ENCODE data around the gene HMCES. TPM values are rescaled to one million over a fixed set of nuclear protein-coding genes. Genes with fewer than 3 reads are reported as not detected.

Gene HMCES, protein sequence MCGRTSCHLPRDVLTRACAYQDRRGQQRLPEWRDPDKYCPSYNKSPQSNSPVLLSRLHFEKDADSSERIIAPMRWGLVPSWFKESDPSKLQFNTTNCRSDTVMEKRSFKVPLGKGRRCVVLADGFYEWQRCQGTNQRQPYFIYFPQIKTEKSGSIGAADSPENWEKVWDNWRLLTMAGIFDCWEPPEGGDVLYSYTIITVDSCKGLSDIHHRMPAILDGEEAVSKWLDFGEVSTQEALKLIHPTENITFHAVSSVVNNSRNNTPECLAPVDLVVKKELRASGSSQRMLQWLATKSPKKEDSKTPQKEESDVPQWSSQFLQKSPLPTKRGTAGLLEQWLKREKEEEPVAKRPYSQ
- 58.8 TPM for polyA plus RNA-seq (2012; ENCODE audit: insufficient read depth, insufficient read length, low read depth)

DNA sequence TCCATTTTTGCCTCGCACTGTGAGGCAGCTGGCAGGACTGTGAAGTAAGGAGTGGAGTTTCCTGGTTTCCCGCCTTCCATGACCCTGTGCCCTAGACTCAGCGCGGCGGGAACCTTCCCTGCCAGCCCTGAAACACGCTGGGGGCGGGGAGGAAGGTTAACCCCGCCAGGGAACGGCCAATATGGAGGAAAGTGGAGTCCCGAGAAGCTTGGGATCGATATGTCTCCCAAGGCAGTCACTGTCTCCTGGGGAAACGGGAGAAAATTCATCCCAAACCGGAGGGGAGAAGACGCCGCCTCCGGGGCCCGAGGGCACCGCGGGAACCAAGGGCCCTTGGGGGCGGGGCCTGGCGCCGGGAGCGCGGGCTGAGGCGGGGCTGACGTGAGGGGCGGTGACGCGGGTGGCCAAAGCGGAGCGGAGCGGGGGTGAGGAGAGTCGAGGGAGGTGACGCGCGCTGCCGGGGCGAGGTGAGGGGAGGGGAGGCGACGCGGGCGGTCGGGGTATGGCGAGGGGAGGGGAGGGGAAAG lies at the start of gene HMCES:
TSS of gene HMCES (plus strand) at position 432 of the 527 bp plus-strand sequence. CDS start 863 bp downstream, outside the sequence.
- no peaks in the 10 kb centered on the region for H3K9me3 ChIP-seq
- peak; percentile 96 for DNase-seq
- H3K36me3 ChIP-seq, result peaks cover 36% of the 10 kb centered on the region
- TF ChIP-seq, protein P1, sequence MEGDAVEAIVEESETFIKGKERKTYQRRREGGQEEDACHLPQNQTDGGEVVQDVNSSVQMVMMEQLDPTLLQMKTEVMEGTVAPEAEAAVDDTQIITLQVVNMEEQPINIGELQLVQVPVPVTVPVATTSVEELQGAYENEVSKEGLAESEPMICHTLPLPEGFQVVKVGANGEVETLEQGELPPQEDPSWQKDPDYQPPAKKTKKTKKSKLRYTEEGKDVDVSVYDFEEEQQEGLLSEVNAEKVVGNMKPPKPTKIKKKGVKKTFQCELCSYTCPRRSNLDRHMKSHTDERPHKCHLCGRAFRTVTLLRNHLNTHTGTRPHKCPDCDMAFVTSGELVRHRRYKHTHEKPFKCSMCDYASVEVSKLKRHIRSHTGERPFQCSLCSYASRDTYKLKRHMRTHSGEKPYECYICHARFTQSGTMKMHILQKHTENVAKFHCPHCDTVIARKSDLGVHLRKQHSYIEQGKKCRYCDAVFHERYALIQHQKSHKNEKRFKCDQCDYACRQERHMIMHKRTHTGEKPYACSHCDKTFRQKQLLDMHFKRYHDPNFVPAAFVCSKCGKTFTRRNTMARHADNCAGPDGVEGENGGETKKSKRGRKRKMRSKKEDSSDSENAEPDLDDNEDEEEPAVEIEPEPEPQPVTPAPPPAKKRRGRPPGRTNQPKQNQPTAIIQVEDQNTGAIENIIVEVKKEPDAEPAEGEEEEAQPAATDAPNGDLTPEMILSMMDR (IDR thresholded peaks at IDR 0.05; ENCODE audit: low read depth, low read length), result no peak
- no peaks in the 10 kb centered on the region for H3K27me3 ChIP-seq
- peak within 1 kb of the TSS; percentile 94 for H3K4me3 ChIP-seq (ENCODE audit: low read depth, low read length)
- peaks cover 8% of the 10 kb centered on the region for H3K4me1 ChIP-seq

DNA sequence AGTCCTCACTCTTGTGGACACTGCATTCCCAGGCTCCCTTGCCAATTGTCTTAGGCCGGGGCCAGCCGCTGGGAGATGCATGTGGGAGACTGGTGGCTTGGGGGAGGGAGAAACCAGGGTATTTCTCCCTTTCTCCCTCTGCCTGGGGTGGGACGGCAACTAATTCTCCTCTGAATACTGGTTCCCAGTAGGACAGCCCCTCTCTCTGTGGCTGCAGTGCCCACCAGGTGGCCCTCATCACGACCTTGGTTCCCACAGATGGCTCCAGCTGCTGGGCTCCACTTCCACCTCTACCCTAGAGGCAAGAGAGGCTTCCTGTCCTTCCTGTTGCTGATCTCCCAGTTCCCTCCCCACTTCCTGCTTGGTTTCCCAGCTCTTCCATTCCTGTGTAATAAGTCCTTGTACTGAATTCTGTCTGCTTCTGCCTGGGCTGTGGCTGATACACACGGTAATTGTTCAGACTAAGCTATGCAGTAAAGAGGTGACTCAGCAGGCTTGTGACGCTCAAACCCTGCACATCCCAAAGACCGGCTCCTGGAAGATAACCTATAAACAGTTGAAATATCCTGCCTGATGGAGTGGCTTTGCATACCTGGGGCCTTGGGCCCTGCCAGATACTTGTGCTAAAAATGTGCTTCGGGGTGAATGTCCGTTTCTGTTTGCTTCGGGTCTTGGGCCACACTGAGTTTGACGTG lies 49.6 kb upstream of the HMCES start:
- H3K36me3 ChIP-seq, result no peaks in the 10 kb centered on the region
- peaks cover 2% of the 10 kb centered on the region; the same call in 1 of the 2 replicates for H3K4me1 ChIP-seq
- no peaks in the 10 kb centered on the region for H3K9me3 ChIP-seq
- H3K4me3 ChIP-seq (ENCODE audit: low read depth, low read length), result no peak overlapping the region
- DNase-seq, result peak; percentile 31
- TF ChIP-seq, protein P1 (IDR thresholded peaks at IDR 0.05; ENCODE audit: low read depth, low read length), result peak; percentile 16; the same call in 1 of the 2 replicates
- H3K27me3 ChIP-seq, result no peaks in the 10 kb centered on the region

DNA sequence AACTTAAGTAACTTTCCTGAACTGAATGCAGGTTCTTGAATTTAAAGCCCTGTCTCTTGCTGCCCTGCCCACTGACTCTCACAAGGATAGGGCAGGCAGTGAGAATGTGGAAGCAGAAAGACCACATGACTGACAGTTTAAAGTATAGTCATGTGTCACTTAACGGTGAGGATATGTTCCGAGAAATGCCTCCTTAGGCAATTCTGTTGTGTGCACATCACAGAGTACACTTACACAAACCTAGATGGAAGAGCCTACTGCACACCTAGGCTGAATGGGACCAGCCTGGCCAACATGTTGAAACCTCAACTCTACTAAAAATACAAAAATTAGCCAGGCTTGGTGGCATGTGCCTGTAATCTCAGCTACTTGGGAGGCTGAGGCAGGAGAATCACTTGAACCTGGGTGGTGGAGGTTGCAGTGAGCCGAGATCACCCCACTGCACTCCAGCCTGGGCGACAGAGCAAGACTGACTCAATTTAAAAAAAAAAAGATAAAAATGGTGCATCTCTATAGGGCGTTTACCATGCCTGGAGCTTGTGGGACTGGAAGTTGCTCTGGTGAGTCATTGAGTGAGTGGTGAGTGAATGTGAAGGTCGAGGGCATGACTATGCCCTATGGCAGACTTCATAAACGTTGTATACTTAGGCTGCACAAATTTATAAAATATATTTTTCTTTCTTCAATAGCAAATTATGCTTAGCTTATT lies 48.2 kb upstream of the HMCES start:
- Histone ChIP-seq H3K9me3 (no peaks in the 10 kb centered on the region), H3K27me3 (no peaks in the 10 kb centered on the region), H3K4me1 (peaks cover 2% of the 10 kb centered on the region; the same call in 1 of the 2 replicates), H3K36me3 (no peaks in the 10 kb centered on the region), H3K4me3 (ENCODE audit: low read depth, low read length) (no peak overlapping the region)
- peak; percentile 24 for DNase-seq
- TF ChIP-seq, protein P1 (IDR thresholded peaks at IDR 0.05; ENCODE audit: low read depth, low read length), result no peak

DNA sequence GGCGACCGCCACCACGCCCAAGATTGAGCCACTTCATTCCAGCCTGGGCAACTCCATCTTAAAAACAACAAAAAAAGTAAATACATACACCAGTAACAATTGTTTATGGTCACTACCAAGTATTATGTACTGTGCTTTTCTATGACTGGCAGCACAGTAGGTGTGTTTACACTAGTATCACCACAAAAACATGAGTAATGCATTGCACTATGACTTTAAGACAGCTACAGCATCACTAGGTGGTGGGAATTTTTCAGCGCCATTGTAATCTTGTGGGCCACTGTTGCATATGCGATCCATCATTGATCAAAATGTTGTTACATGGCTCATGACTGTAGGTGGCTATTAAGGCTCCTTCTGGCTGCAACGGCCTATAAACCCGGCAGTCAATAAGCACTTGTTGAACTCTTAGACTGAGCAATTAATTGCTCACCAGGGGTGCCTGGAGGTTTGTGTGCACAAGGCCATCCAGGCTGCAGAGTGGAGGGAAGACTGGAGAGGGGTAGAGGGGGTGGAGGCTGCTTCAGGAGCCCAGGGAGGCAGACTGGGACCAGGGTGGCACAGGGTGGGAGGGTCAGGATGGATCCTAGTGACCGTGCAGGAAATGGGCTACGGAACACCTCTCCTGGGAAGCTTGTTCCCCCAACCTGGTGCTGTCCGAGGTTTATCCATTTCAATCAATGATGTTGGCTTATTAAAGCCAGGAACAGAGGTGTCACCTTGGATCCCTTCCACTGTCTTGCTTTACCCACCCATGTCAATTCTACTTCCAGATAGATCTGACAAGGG lies 47.1 kb upstream of the HMCES start:
- Histone ChIP-seq H3K4me1 (peaks cover 2% of the 10 kb centered on the region; the same call in 1 of the 2 replicates), H3K36me3 (no peaks in the 10 kb centered on the region), H3K4me3 (ENCODE audit: low read depth, low read length) (no peak overlapping the region), H3K9me3 (no peaks in the 10 kb centered on the region), H3K27me3 (no peaks in the 10 kb centered on the region)
- TF ChIP-seq, protein P1 (IDR thresholded peaks at IDR 0.05; ENCODE audit: low read depth, low read length), result no peak
- no peak for DNase-seq

DNA sequence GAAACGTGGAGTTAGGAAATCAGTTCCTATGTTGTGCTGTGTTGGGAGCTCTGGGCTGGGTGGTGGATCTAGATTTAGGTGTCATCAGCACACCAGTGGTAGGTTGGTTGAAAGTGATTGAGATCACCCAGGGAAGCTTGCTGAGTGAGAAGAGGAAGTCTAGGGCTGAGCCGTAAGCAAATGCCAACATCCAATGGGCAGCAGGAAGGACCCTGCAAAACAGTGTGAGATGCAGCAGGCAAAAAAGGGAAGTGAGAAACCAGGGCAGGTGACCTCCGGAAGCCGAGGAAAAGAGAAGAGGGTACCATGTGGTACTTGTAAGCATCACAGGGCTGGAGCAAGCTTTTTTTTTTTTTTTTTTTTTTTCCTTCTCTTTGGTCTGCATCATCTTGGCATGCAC lies 45.1 kb upstream of the HMCES start:
- H3K9me3 ChIP-seq, result no peaks in the 10 kb centered on the region
- no peaks in the 10 kb centered on the region for H3K36me3 ChIP-seq
- no peak overlapping the region for H3K4me3 ChIP-seq (ENCODE audit: low read depth, low read length)
- TF ChIP-seq, protein P1 (IDR thresholded peaks at IDR 0.05; ENCODE audit: low read depth, low read length), result no peak
- H3K4me1 ChIP-seq, result no peaks in the 10 kb centered on the region
- no peak for DNase-seq
- H3K27me3 ChIP-seq, result no peaks in the 10 kb centered on the region

All from BE2C (cell line).